CMK (cell line): Measurements from ENCODE around the gene FOXRED1.
"Not testable (repeated sequence)": the region's sequence is repeated elsewhere in the genome, so short reads cannot be mapped to it uniquely, and the experiment has no call there.

ENCODE experiments used
- DNase-seq: peaks from one replicate; pipeline ENCODE4 v3.0.0-alpha.2; 2010; ENCODE audit warnings: low read depth

The FOXRED1 gene

DNA sequence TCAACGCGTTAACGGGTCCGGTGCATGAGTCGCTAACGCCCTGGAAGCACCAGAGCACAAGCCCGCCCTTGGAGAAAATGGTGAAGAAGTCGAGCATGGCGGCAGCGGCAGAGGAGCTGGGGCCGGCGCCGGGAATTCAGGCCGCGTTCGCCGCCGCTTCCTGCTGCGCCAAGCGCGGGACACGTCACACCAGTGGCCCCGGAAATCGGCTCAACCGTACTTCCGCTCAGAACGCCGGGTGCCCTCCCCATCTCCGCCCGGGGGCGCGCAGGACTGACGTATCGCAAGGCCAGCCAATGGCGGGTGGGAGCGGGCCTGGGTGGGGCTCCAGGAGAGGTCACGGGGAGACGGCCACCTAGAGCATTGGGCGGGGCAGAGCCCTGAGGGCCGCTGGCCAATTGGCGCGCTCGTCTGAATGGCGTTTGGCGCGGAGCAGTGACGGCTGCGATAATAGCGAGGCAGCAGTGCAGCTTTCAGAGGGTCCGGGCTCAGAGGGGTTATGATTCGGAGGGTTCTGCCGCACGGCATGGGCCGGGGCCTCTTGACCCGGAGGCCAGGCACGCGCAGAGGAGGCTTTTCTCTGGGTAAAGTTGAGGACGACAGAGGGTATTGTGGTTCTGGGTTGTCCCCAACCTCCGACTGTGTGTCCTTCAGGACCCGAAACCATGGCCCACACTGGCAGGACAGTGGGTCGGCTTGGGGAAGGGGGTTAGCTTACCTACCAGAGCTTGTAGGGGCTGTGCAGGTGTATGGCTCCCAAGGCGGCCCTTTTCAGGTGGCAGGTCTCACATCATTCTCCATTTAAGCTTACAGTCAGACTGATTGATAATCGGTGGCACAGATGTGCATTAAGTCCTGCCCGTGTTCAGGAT lies at the start of gene FOXRED1, which contains the start of gene SRPRA:
TSS of gene FOXRED1 (plus strand) at position 447 of the 872 bp plus-strand sequence. CDS start at position 500, 53 bp downstream.
TSS of gene SRPRA (minus strand) at position 188 of the 872 bp plus-strand sequence. CDS start at position 97, 91 bp downstream.
- peak; percentile 99 for DNase-seq

DNA sequence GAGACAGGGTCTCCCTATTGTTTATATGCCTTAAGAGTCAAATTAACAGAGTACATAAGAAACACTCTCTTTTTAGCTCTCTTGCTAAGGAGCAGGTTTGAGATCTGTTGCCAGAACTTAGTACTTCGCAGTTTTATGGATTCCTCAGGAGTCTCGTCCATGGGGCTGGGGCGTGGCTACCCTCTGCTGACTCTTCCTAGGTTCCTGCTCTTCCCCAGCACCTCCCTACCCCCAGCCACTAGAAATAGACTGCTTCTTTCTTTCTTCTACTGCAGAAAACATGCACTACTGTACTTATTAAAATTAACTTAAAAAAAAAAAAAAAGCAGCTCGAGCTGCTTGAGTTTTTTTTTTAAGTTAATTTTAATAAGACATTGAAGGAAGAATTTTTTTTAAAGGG lies 49.4 kb upstream of the FOXRED1 start:
- no peak for DNase-seq

DNA sequence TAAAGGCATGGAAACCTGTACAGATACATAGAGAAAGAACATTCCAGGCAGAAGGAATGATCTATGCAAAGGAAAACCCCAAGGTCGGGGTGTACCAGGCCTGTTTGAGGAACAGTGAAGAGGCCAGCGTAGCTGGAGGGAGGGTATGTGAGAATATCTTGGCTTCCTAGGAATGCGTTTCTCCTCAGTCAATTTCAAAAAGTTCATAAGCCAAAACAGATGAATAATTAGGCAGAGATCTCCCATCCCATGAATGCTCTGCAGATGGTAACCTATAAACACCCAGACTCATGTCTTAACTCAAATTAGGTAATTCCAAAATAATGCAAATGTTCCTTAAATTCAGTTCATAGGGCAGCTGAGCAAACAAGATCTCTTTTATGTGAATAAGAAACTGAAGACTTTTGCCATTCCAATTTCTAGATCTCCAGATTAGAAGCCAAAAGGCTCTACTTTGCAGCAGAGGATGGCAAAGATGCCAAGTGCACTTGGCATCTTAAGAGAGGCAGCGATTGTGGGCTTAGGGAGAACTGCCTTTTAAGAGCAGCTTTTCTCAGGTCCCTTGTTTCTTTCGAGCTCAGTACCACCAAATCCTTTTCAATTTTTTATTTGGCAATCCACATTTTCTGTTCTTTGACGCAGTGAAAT lies 44.2 kb upstream of the FOXRED1 start:
- DNase-seq = no peak

DNA sequence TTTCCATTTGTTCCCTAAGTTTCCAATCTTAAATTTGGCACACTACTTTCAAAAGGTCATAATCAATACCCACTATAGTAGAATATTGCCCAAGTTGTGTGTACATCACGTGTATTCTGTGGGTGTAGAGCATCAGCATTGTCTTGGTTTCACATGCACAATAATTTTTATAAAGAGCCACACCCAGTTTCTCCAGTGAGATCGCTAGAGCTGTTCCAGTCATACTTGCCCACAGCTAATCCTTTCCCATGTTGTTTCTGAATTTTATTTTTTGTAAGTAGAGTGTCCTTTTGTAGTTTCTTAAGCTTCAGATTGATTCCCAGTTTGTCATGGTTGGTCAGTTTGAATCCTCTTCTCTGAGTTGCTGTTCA lies 43.7 kb upstream of the FOXRED1 start:
- no peak for DNase-seq

DNA sequence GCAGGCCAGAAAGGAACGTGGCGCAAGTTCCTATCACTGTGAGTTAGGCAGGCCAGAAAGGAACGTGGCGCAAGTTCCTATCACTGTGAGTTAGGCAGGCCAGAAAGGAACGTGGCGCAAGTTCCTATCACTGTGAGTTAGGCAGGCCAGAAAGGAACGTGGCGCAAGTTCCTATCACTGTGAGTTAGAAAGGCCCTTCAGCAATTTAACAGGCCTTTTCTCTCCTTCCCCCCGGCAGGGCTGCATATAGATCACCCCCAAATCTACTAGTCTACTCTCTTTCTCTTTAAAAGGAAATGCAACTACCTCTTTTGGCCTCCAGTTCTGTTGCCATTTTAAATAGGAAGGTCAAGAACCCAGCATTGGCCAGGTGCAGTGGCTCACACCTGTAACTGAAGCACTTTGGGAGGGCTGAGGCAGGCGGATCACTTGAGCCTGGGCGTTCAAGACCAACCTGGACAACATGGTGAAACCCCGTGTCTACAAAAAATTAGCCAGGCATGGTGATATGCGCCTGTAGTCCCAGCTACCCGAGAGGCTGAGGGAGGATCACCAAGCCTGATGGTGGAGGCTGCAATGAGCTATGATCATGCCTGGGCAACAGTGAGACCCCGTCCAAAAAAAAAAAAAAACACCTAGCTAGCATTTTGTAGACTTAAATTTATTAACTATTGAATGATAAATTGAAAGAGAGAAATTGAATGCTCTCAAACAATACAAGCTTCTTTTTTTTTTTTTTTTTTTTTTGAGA lies 42.4 kb upstream of the FOXRED1 start:
- DNase-seq = no peak

DNA sequence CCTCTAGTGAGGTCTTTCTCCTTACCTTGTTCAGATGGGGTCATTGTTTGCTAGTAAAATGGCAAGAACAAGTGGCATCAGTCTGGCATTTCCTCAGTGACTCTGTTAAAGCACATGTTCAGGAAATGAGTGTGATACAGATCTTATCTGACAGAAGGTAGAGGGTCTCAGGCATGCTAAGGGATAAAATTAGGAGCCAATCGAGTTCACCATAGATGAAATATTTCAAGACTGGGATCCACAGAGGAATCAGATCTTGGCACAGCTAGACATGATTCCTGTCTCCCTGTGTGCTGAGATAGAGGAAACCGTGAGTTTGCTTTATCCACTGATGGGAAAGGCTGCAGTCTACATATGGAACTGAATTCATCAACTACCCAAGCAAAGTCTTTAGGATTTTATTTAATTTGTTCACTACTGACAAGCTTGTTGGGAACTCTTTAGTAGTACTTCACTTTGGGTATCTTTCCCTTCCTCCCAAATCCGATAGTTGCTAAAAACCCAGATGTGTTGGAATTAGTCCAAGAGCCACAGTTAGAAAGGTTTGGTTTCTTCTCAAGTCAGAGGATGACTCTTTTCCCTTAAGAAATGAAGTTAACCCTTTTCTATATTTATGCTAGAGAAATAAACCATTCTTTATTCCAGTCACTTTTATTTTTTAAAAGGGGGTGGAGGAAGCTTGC lies 39.0 kb upstream of the FOXRED1 start:
- DNase-seq = no peak

DNA sequence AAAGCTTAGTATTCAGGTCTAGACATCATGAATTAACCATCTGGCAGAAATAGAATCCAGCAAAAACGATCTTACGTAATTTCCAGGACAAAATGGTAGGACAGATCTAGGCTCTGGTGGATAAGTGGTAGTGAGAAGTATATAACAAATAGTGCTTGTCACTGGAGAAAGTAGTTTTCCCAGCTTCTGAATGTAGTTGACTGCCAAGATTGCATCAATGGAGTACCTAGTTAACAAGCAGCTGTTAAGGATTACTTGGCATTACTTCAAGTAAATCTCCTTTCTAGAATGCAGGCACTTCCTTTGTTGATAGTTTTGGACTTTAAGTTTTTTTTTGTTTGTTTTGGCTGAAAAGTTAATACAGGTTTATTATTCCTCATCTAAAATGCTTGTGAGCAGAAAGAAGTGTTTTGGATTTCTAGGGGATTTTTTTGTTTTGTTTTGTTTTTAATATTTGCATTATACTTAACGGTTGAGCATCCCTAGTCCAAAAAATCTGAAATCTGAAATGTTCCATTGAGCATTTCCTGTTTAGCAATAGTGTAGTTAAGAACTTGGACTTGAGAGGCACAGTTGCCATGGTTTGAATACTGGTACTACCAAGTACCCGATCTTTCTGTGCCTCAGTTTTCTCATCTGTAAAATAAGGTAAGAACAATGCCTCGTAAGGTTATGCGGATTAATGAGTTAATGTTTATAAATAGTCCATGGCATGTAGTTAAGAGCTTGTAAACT lies 37.1 kb upstream of the FOXRED1 start:
- no peak for DNase-seq

DNA sequence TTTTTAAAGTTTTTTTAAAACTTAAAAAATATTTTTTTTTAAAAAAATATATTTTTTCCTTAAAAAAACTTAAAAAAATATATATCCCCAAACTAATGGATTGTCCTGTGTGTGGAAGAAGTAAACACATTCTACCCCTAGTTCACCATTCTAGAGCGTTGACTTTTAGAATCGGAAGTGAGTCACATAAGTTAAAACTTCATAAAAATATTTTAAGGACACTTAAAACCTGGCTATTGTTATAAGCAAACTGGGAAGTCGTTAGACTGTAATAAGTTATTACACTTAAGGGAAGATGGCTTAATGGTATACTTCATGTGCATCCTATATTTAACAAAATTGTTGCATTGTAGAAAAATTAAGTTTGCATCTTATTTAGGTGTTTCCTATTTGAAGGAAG lies 36.3 kb upstream of the FOXRED1 start:
- no peak for DNase-seq

DNA sequence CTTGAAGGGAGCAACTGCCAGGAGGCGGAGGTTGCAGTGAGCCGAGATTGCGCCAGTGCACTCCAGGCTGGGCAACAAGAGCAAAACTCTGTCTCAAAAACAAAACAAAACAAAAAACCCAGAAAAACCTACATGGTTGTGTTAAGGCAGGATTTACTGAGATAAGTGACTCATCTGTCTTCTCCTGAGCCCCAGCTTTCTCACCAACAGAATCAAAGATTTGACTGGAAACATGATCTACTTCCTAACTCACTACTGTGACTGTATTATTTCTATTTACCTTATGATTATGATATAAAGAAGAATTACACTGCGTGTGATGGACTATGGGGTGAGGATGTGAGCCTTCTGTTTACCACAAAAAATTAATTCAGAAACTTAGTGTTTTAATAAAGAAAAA lies 35.6 kb upstream of the FOXRED1 start:
- no peak for DNase-seq

DNA sequence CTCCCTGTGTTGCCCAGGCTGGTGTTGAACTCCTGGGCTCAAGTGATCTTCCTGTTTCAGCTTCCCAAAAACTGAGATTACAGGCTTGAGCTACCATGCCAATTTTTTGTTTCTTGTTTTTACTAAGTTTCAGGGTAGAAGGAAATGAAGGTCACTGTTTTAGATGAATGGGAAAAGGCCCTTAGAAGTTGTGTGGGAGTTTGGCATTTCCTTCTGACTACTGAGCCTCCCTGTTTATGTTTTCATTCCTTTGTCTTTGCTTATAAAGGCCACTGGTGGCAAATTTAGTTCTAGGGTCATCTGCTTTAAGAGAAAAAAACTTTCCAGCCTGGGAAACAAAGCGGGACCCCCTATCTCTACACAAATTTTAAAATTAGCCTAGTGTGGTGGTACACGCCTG lies 22.3 kb upstream of the FOXRED1 start:
- no peak for DNase-seq

DNA sequence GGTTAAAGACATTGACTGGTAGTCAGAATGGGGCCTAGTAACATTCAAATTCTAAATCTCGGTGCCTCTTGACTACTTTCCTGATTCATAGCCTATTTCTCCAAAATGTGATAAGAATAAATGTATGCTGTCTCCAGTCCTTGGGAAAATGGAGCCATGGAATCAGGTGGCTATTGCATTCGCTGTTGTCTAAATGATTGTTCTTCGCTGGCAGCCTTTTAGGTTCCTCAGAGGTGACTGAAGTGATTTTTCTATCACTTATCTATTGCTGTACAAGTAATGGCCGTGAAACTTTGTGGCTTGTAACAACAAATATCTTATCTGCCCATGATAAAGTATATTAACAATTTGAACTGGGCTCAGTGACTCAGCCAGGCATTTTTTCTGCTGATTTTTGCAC lies 15.7 kb upstream of the FOXRED1 start:
- DNase-seq = no peak

DNA sequence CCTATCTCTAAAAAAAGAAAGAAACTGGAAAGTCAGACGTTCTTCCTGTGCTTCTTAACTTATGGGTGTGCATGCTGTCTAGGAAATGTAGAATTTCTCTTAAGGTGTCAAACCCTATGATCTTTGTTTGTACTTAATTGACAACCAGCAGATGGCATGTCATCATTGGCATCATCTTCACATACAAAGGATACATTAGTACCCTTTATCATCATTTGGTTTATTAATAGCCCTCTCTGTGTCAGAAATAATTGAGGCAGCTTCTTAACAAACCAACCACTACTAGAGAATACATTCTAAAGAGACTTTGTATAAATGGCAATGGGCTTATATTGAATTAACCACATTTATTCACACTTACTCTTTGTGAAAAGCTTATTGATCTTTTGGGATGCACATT lies 14.1 kb upstream of the FOXRED1 start:
- no peak for DNase-seq

DNA sequence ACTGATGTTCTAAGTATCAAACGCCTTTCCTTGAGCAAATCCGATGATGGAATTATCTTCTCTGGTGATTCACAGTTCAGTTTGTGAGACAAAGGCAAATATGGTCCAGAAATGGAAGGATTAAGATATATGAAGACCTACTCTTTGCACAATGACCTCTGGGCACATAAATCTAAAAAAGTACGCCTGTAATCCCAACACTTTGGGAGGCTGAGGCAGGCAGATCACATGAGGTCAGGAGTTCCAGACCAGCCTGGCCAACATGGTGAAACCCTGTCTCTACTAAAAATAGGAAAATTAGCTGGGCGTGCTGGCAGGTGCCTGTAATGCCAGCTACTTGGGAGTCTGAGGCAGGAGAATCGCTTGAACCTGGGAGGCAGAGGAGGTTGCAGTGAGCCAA lies 13.4 kb upstream of the FOXRED1 start:
- DNase-seq = not testable (repeated sequence)

DNA sequence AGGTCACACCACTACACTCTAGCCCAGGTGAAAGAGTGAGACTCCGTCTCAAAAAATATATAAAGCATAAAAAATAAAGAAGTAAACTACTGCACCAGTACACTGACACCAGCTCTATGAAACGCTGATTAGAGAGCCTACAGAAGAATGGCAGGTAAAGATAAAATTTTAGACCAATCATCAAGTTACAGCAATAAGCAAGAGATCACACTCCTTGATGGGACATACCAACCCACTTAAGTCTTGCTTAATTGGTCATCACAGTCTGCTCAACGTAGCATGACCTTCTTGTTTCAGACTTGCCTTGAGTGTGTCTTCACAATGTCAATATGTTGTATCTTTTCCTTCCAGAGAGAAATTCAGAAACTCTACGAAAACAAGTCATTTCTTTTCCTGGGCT lies 12.7 kb upstream of the FOXRED1 start:
- DNase-seq = no peak

DNA sequence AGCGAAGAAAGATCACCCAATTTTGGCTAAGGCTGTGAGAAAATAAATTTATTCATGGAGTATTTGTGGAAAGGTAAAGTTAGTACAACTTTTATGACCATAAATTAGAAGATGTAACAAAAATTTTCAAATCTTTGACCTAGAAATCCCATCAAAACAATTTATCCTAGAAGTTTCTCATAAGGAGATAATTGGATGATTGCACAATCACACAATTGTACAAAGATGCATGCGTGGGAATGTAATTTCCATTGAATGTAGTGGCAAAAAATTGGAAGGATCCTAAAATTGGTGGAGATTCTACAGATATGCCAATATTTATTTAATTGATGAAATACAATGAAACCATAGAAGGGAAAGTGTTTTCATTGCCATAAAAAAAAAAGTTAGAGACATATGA lies 11.8 kb upstream of the FOXRED1 start:
- no peak for DNase-seq

DNA sequence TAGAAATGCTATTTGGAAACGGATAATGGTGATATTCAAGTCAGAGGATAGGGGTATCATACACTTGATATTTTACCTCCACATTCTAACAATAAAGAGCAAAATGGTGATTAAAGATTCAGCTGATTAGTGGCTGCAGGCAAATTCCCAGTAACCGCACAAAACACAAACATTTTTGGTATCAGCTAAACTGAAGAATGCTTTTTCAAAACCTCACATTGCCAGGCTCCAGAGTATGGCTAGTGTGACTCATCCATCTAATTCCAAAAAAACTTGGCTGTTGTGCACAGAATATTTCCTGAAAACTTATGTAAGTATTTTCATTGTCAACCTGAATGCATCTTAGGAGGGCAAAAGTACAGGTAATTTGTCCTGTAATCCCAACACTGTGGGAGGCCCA lies 11.2 kb upstream of the FOXRED1 start:
- no peak for DNase-seq

DNA sequence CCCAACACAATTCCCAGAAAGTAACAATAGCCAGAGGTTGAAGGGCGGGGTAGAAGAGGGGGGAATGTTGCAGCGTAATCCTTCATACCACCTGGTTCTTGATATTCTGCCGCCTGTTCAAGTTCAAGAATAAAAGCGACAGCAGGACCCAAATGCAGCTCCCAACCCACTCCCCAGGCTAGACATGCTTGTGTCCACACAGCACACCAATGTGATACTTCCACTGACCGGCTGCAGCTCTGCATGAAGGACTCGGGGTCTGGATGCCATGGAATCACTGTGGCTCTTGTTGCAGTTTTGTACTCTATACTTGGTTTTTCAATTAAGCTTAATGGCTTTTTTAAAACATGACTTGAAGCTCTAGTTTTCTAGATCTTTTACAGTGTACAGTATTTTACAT lies 6.7 kb upstream of the FOXRED1 start:
- no peak for DNase-seq

DNA sequence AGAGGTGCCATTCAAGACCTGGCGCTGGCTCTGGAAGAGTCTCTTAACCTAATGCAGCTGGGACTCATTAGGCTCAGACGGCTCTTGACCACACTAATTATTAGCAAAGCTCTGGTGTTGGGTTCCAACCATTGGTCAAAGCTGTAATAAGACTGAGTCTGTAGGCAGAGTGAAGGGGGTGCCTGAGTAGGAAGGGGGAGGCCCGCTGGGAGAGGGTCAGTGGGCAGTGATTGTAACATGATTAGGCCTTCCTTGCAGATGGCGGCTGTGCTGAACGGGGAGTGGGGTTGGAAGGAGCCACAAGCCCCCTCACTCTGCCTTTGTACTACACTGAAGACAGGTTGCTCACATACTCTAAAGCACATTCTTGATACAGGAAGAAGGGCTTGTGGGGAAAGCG lies 5.5 kb upstream of the FOXRED1 start:
- DNase-seq = no peak

DNA sequence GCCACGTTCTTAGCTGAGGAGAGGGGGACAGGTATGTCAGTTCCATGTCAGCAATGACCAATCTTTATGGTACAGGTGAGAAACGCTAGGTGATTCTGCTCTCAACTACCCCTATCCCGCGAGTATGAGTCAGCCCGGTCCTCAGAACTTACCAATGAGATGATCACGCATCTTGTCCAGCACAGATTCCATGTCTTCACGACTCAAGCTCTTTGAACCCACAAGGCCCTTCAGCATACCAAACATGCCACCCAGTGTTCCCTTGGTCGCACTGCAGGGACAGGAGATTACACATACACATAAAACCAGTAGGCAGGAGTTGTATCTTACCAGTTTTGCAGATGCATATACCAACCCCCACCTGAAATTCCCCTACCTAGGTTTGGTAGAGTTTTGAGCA lies 3.1 kb upstream of the FOXRED1 start:
- no peak for DNase-seq

DNA sequence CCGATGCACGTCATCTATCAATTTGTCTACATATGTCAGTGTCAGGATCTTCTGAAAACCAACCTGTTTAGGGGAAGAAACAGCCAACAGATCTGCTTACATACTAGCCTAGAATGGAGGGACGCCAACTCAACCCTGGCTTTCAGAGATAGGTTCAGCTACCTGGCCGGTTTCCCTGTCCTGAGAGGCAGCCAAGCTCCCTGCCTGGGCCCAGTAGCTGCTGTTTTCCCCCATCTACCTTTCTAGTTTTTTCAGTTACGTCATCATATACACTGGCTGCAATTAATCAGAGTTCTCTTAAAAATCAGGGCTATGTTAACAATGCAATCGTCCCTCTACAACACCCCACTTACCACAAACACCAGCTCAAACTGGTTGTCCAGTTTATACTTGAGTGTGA lies 1.3 kb upstream of the FOXRED1 start:
- DNase-seq = no peak

DNA sequence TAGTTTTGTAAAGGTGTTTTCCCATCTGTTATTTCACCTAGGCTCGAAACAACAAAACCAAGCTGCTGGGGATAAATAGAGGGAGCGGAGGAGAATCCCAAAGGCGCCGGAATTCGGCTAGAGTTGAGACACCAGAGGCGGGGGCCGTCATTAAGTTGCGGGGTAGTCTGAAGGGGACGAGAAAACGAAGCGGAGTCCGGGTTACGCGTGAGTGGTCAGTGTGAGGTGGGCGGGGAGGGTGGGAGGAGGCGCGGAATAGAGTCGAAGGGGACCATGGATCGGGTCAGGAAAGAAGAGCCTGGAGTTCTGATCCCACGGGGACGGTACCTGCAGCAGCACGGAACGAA lies 620 bp upstream of the FOXRED1 start:
- no peak for DNase-seq

DNA sequence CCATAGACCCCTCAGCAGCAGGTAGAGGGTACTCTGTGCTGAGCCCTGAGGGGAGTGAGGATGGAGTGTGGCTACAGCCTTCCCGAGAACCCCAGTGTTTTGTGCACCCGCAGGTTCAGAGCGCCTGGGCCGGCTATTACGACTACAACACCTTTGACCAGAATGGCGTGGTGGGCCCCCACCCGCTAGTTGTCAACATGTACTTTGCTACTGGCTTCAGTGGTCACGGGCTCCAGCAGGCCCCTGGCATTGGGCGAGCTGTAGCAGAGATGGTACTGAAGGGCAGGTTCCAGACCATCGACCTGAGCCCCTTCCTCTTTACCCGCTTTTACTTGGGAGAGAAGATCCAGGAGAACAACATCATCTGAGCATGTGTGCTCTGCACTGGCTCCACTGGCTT lies 8.4 kb downstream of the FOXRED1 start:
- no peak for DNase-seq
